Urinary bladder (tissue), 4 donors: ENCODE measurements around the gene ATP10A. TPM values are rescaled to one million over a fixed set of nuclear protein-coding genes. Genes with fewer than 3 reads are reported as not detected.

Source experiments
- DNase-seq: peaks from one replicate; pipeline ENCODE4 v3.0.0-alpha.2; 2015; ENCODE audit errors: extremely low spot score
- H3K27ac ChIP-seq: one replicate; pipeline ENCODE4 v1.5.1; 2013; ENCODE audit warnings: low read depth, mild to moderate bottlenecking, moderate library complexity
- H3K36me3 ChIP-seq: one replicate; pipeline ENCODE4 v1.6.1; 2013; ENCODE audit warnings: mild to moderate bottlenecking, moderate library complexity; ENCODE audit not compliant: insufficient read depth
- H3K4me1 ChIP-seq: one replicate; pipeline ENCODE4 v1.6.1; 2013; ENCODE audit warnings: mild to moderate bottlenecking, moderate library complexity; ENCODE audit not compliant: insufficient read depth
- H3K4me3 ChIP-seq: one replicate; pipeline ENCODE4 v1.5.1; 2013; ENCODE audit warnings: low read depth, low read length
- WGBS: extraction: QIAGEN DNeasy Blood & Tissue Kit; methylation state at CpG from one replicate; pipeline ENCODE4 v1.1.7; 2013; 5-methylcytosine and 5-hydroxymethylcytosine counted together
- polyA plus RNA-seq: library from polyadenylated mRNA; stranded (reverse); fragments of 200-250 nt; gene quantifications from one replicate; pipeline ENCODE4 v1.2.3, GENCODE V29; 2013
- total RNA-seq: library from RNA; depleted of rRNA; stranded (reverse); fragments of >200 nt; gene quantifications from one replicate; pipeline ENCODE4 v1.2.3, GENCODE V29; 2014
- donor health status: healthy with polysubstance abuse.
- donor health status: healthy.

ATP10A gene
- total and polyA plus RNA-seq, 2 donors = 5.0 to 7.8 TPM

DNA sequence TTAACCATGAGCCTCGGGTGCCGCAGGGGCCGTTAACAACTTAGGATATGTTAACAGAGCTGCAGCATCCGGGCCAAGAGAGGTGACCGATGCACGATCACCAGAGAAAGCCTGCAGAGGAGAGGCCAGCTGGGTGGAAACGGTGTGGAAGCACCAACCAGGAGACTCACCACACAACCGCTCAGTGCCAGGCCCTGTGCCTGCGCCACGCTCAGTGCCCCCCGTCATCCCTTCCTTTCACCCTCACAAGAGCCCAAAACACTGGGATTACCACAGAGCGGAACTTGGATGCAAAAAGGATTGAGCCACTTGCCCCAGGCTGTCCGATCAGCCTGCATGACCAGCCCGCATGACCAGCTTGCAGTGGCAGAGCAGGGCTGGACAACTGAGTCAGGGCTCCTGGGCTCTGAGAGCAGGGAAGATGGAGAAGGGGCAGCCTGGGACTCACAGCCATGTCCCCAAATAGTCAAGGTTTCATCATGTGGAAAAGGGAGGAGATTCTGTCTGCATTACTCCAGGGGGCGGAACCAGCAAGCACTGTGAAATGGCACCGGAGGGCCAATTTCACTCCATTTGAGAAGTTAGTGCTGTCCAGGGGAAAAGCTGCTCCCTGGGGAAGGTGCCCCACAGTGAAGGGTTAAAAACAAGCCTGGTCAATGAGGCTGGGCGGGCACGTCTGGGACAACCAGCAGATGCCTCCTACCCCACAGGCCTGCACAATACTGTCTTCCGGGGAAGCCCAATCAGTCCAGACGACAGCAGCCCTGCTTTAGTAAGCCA is 156.8 kb downstream of the ATP10A start:
- 87% methylated on average over 20 of the region's 20 CpGs for WGBS
- Histone ChIP-seq H3K4me1 (no peaks in the 10 kb centered on the region), H3K36me3 (no peaks in the 10 kb centered on the region), H3K4me3 (no peak overlapping the region), H3K27ac (no peak overlapping the region)
- DNase-seq = no peak

DNA sequence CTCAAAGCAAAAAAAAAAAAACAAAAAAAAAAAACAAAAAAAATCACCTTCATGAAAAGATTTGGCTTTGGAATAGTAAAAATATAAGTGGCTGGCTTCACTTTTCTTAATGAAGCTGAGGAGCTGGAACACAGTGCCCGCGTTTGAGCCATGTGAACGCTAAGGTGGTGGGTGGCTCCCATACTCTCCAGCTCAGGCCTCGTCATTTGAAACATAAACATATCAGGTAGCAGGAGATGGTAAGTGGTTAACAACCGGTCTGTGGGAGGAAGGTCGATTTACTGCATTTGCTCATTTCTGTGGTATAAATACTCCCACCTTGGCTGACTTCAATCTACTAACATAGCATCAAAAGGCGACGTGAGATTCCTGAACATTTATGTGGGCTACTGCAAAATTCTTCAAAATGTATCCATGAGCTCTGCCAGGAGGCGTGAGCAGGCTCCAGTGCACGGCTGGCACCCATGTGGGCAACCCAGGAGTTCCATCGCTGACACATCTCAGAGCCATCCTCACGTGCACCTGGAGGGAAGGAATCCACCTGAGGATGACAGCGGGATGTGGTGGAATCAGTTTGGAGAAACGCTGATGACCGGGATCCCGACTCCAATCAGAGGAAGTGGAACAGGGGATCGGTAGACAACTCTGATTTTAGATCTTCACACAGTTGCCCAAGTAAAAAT is 157.6 kb downstream of the ATP10A start:
- Histone ChIP-seq H3K4me1 (no peaks in the 10 kb centered on the region), H3K27ac (no peak overlapping the region), H3K36me3 (no peaks in the 10 kb centered on the region), H3K4me3 (no peak overlapping the region)
- 87% methylated on average over 17 of the region's 17 CpGs for WGBS
- no peak for DNase-seq

DNA sequence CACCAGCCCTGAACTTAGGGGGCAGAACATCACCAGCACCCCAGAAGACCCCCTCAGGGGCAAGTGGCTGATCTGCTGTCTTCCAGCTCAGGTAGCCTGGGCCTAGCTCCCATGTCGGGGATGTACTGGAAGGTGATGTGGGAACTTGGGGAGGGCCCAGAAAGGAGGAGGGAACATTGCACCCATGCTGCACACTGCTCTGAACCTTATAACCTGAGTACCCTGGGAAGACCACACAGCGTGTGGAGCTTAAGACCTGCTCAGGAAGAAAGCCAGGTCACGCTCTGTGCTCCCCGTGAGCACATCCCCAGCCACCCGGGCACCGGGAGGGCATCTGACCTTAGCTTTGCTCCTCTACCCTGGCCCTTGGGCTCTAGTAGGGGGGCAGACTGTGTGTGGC is 159.4 kb downstream of the ATP10A start:
- no peaks in the 10 kb centered on the region for H3K36me3 ChIP-seq
- no peak overlapping the region for H3K27ac ChIP-seq
- H3K4me3 ChIP-seq = no peak overlapping the region
- WGBS = 96% methylated on average over 6 of the region's 6 CpGs
- H3K4me1 ChIP-seq = no peaks in the 10 kb centered on the region
- DNase-seq = no peak

DNA sequence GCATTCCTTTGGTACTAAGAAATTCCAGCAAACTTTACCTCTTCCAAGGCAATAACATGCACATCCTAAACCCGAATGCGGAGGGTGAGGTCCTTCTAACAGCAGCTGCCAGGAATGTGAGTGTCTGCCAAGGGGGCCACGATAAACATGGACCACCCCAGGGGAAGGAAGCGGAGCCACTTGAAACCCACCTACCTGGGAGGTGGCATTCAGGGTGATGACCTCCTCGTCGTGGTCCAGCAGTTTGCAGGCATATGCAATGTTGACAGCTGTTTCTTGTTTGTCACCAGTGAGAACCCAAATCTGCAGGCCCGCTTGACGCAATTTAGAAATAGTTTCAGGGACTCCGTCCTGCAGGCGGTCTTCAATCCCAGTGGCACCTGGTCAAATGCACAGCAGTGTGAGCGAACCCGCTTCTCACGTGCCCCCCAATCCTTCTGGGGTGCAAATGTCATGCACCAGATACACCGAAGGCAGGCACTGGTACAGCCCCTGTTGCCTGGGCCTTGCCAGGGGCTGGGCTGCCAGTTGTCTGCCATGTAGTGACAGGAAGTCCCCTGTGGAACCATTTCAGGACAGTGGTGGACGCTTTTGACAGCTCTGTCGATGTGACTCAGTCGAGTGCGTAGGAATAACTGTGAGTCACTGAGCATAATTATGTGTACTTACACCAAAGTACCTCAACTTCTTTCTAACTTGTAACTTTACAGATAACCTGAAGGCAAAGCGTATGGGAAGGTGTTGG is 161.2 kb downstream of the ATP10A start:
- no peak for DNase-seq
- Histone ChIP-seq H3K4me1 (no peaks in the 10 kb centered on the region), H3K36me3 (no peaks in the 10 kb centered on the region), H3K4me3 (no peak overlapping the region), H3K27ac (no peak overlapping the region)
- 89% methylated on average over 19 of the region's 19 CpGs for WGBS

DNA sequence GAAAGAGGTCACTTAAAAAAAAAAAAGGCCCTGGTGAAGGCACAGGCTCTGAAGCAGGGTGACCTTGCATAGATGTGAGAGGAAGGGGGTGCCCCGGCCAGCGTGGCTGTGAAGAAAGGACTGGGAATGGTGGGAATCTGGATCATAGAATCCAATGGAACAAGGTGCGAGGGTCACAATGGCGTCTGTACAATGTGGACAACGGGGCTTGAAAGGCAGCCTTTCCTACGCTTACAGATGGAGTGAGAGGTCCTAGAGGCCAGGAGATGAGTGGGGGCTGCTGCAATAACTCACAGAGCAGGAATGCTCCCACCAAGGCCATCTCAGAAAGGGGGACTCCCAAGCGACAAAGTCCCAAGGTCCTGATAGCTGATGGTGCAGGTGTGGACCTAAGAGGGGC is 162.2 kb downstream of the ATP10A start:
- Histone ChIP-seq H3K4me3 (no peak overlapping the region), H3K27ac (no peak overlapping the region), H3K4me1 (no peaks in the 10 kb centered on the region), H3K36me3 (no peaks in the 10 kb centered on the region)
- WGBS = 93% methylated on average over 7 of the region's 7 CpGs
- no peak for DNase-seq

DNA sequence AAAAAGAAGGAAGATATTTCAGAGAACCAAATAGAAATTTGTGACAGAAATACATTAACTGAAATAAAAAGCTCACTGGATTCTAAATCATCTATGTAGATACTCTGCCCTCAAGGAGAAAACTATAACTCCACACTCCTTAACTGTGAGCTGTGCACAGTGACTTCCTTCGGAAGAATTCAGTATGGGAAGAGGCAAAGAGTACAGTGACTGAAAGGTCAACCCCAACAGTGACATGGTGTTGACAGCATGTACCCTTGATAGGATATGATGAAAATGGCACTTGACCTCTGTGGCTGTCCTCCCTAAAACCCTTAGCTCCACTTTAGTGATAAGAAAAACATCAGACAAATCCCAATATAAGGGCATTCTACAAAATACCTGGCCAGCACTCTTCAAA is 165.5 kb downstream of the ATP10A start:
- WGBS = 91% methylated on average over 1 of the region's 1 CpG
- Histone ChIP-seq H3K4me1 (no peaks in the 10 kb centered on the region), H3K36me3 (no peaks in the 10 kb centered on the region)

DNA sequence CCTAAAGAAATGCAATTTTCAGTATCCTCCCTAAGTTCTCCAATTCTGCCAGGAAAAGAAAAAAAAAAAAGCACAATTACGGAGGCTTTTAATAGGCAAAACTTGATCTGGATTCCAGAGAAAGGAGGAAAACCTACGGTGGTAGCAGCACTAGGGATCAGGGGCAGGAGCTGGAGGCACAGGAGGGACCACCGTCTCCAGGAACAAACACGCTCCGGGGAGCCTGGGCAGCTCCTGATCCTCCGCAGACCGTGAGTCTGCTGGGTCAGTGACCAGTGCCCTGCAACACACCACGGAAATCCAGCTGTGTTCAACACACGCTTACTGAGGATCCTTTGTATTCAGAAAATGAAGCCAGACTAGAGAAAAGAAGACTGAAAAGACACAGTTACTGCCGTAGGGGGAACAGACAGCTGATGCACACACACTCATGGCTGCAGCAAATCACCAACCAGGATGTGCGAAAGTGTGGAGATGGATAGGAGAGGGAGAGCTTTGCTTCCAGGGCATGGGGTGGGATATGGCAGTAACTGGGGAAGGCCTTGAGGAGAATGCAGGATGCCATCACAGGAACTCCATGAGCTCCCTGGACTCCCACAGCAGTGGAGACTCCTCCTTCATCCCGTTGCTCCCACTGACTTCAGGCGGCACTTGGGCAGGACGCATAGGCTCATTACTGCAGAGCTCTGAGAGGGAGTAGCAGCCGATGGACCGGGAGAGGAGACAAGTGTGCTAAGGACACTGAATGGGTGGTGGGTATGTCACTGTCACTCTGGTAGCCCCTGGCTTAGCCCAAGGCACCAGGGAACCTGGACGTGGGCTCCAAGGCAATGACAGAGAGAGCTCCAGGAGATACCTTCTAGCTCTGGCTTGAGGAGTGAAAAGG is 167.0 kb downstream of the ATP10A start:
- Histone ChIP-seq H3K36me3 (no peaks in the 10 kb centered on the region), H3K4me3 (no peak overlapping the region), H3K27ac (no peak overlapping the region), H3K4me1 (no peaks in the 10 kb centered on the region)
- DNase-seq = no peak
- 87% methylated on average over 17 of the region's 17 CpGs for WGBS

More for the DNA sequence above, 165.5 kb downstream of the ATP10A start:
- Histone ChIP-seq H3K27ac (no peak overlapping the region), H3K4me3 (no peak overlapping the region)
- DNase-seq = no peak

DNA sequence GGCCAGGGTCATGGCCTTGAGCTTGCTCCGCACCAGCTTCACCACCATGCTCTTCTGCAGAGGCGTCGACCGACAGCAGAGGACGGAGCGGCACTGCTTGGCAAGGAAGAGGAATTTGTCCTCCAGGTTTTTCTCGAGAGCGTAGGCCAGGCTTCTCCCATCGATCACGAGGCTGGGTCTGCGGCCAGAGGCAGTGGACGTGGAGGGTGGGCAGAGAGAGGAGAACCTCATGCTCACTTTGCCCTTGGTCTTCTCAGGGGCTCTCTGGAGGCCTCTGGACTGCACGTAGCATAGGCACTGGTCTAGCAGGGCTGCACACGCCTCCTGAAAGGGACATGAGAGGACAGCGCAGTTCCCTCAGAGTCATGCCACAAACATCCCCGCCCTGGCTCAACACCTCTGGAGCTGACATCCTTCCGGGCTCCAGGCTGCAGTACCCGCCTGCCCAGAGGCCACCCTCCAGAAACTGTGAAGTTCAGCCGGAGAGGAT is 168.3 kb downstream of the ATP10A start:
- no peak overlapping the region for H3K4me3 ChIP-seq
- no peaks in the 10 kb centered on the region for H3K4me1 ChIP-seq
- no peaks in the 10 kb centered on the region for H3K36me3 ChIP-seq
- no peak for DNase-seq
- no peak overlapping the region for H3K27ac ChIP-seq
- WGBS = 96% methylated on average over 19 of the region's 19 CpGs

DNA sequence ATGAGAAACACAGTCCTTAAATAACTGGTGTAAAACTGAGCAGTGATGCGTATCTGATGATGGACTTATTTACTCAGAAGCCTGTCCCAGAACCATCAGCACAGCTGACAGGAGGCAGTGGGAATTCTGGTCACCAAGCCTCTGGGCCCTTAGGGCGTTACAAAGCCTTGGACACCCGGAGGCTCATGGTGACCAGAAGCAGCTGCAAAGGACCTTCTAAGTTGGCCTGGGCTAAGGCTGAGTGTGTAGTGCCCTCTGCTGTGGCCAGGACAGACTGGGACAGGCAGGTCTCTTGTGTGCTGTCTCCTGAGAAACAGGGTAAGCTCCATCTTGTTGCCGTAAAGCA is 168.9 kb downstream of the ATP10A start:
- Histone ChIP-seq H3K27ac (no peak overlapping the region), H3K4me1 (no peaks in the 10 kb centered on the region), H3K4me3 (no peak overlapping the region), H3K36me3 (no peaks in the 10 kb centered on the region)
- WGBS = 82% methylated on average over 4 of the region's 4 CpGs
- no peak for DNase-seq

DNA sequence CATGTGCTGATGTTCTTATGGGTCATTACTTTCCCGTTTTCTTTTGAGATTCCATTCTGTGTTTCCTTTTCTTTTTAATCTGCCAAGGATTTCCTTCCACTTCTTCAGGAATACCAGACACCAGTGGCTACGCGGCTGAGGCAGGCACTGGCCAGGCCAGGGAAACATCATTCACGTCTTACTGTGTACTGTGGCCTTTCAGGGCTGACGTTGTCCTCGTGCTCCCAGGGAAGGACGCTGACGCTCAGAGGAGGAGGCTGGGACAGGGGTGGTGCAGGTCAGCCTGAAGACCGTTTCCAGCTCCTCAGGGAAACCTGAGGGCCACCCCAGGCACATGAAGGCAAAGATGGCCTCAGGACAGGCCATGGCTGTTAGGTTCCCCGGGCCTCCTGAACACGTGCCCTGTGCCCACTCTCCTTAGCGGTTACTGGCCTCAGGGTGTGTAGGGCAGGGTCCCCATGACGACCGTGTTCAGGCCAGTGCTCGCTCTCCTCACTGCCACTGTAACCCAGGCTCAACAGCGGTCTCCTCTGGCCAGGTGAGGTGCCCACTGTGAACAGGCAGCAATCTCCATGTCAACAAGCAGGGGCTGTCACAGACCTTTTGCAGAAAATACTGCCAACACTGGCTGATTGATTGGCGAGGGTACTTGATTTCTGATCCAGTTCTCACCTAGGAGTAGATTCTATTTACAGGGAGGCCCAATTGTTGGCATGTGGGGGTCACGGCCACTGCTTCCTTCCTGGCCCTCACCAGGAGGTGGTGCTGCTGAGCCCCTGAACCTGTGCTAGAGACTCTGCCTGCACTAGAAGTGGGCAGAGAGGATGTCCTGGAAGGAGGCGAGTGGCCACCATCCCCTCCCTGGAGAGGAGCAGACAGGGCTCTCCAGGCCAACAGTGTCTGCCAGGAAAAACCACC is 169.5 kb downstream of the ATP10A start:
- DNase-seq = no peak
- Histone ChIP-seq H3K4me1 (no peaks in the 10 kb centered on the region), H3K27ac (no peak overlapping the region), H3K36me3 (no peaks in the 10 kb centered on the region), H3K4me3 (no peak overlapping the region)
- 87% methylated on average over 19 of the region's 19 CpGs for WGBS

DNA sequence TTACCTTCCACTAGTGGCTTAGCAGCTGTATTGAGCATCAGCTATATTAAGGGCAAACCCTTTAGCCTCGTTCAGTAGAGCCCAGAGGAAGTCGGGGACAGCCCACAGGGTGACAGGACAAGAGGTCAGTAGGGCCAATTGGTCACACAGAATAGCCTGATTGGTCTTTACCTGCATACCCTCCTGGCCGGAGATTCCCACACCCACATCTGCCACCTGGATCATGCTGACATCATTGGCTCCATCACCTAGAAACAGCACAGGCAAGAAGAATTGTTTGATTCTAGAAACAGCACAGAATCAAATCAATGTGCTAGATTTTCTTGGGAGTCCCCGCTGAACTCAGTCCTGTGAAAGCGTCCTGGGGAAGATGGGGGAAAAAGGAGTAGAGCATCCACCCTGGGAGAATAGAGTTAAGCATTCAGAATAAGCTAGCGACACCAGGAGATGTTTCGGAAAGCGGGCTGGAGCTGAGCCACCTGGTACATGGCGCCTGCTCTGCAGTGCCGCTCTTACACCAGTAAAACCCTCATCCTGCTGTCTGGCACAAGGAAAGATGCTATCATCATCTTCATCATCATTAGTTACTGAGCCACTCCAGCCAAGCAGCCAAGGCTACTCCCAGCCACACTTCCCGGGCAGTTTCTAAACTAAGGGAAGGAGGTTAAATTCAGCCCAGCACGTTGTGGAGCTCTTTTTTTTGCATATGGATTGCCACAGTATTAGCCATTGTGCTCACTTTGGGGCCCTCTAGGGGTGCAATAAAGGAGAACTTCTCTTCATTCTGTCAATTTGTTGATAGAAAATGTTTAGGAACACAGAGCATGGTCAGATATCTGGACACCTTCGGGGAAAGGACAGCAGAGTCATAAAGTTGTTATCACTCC is 171.3 kb downstream of the ATP10A start:
- Histone ChIP-seq H3K4me1 (no peaks in the 10 kb centered on the region), H3K27ac (no peak overlapping the region), H3K36me3 (no peaks in the 10 kb centered on the region), H3K4me3 (no peak overlapping the region)
- WGBS = 66% methylated on average over 13 of the region's 13 CpGs
- no peak for DNase-seq
